WTC11 (cell line): ENCODE measurements around the gene NUP50.

Experiments used
- CTCF ChIP-seq: fragments of 200-600 bp; IDR thresholded peaks from 2 replicates; pipeline ENCODE4 v1.8.0; 2022; ENCODE audit warnings: antibody characterized with exemption
- ELF4 ChIP-seq: sonication (generic); formaldehyde crosslinking; IDR thresholded peaks from 2 replicates; pipeline ENCODE4 v1.8.1; 2022; ENCODE audit warnings: low read depth, mild to moderate bottlenecking, moderate library complexity, missing genetic modification reagents
- JUN ChIP-seq: sonication (generic); formaldehyde crosslinking; IDR thresholded peaks from 2 replicates; pipeline ENCODE4 v1.8.0; 2023; ENCODE audit warnings: mild to moderate bottlenecking, missing genetic modification reagents
- NFYB ChIP-seq: sonication (generic); formaldehyde crosslinking; conservative IDR thresholded peaks from 2 replicates; pipeline ENCODE4 v1.8.0; 2022; ENCODE audit warnings: low read depth, missing genetic modification reagents
- PREB ChIP-seq: sonication (generic); formaldehyde crosslinking; IDR thresholded peaks from 2 replicates; pipeline ENCODE4 v1.8.1; 2022; ENCODE audit warnings: mild to moderate bottlenecking, missing genetic modification reagents, moderate library complexity, borderline replicate concordance
- SP1 ChIP-seq: sonication (generic); formaldehyde crosslinking; conservative IDR thresholded peaks from 2 replicates; pipeline ENCODE4 v1.8.1; 2022; ENCODE audit warnings: missing genetic modification reagents
- ZNF138 ChIP-seq: sonication (generic); formaldehyde crosslinking; conservative IDR thresholded peaks from 2 replicates; pipeline ENCODE4 v1.8.1; 2022; ENCODE audit warnings: mild to moderate bottlenecking, moderate library complexity, missing genetic modification reagents
- ZNF416 ChIP-seq: fragments of 250-450 bp; sonication (Bioruptor Pico); IDR thresholded peaks from 2 replicates; pipeline ENCODE4 v1.9.0; 2021; ENCODE audit warnings: mild to moderate bottlenecking, inconsistent platforms
- TF ChIP-seq, protein P1 (sequence below): sonication (generic); formaldehyde crosslinking; IDR thresholded peaks from 2 replicates; pipeline ENCODE4 v1.8.0; 2022; ENCODE audit warnings: mild to moderate bottlenecking, missing genetic modification reagents

- no peak for TF ChIP-seq PREB
- TF ChIP-seq CTCF = no peak
- no peak for TF ChIP-seq ZNF138
- TF ChIP-seq, protein P1, sequence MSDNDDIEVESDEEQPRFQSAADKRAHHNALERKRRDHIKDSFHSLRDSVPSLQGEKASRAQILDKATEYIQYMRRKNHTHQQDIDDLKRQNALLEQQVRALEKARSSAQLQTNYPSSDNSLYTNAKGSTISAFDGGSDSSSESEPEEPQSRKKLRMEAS (CRISPR knock-in tag) = no peak
- TF ChIP-seq ZNF416 (CRISPR knock-in tag) = no peak
- no peak for TF ChIP-seq NFYB (CRISPR knock-in tag)
- no peak for TF ChIP-seq ELF4 (CRISPR knock-in tag)
- no peak for TF ChIP-seq SP1 (CRISPR knock-in tag)
- no peak for TF ChIP-seq JUN (CRISPR knock-in tag)
Observed at GRCh38 chr22:45181766-45182165, 18.0 kb downstream of the NUP50 start.
